Activated naive CD8-positive, alpha-beta T cell treated with anti-CD3 and anti-CD28 coated beads, Interleukin-2, amount 10 ng/mL, durations not matched to agents 7 days and 5 days (primary cell): ENCODE results near the gene CCDC102B. TPM values are rescaled to one million over a fixed set of nuclear protein-coding genes. Genes with fewer than 3 reads are reported as not detected.
"Not testable (repeated sequence)": the region's sequence is repeated elsewhere in the genome, so short reads cannot be mapped to it uniquely, and the experiment has no call there.

Experiments
- ATAC-seq: fragments of 150-1000 bp; cut with Tn5 transposase; one replicate; pipeline ENCODE4 v1.10.0; 2021; ENCODE audit warnings: low read depth, moderate library complexity
- POLR2A ChIA-PET: fragments of 350-600 bp; sonication (Branson Sonifier 250); formaldehyde crosslinking; loops from one replicate; lab custom pipeline; 2021; ENCODE audit warnings: antibody characterized with exemption; lab: Charles Lee
- DNase-seq: peaks from one replicate; pipeline ENCODE4 v3.0.0; 2021
- H3K27ac Mint-ChIP-seq: one replicate; pipeline ENCODE4 v1.8.0; 2022; ENCODE audit warnings: mild to moderate bottlenecking, mixed read lengths
- H3K27me3 Mint-ChIP-seq: one replicate; pipeline ENCODE4 v1.8.0; 2022; ENCODE audit warnings: mild to moderate bottlenecking, moderate library complexity, mixed read lengths
- H3K36me3 Mint-ChIP-seq: one replicate; pipeline ENCODE4 v1.8.0; 2021; ENCODE audit warnings: mild to moderate bottlenecking, mixed read lengths
- H3K4me1 Mint-ChIP-seq: one replicate; pipeline ENCODE4 v1.8.0; 2021; ENCODE audit warnings: mixed read lengths
- H3K4me3 Mint-ChIP-seq: one replicate; pipeline ENCODE4 v1.8.0; 2022; ENCODE audit warnings: mild to moderate bottlenecking, moderate library complexity, mixed read lengths
- H3K9me3 Mint-ChIP-seq: one replicate; pipeline ENCODE4 v1.8.0; 2021; ENCODE audit warnings: mixed read lengths
- total RNA-seq, 2 experiments: library from RNA; stranded (reverse); gene quantifications; one replicate each; pipeline ENCODE4 v1.2.3, GENCODE V29; 2021

CCDC102B gene
- 1 to 10 TPM; 3.9 to 4.7 TPM for total RNA-seq

DNA sequence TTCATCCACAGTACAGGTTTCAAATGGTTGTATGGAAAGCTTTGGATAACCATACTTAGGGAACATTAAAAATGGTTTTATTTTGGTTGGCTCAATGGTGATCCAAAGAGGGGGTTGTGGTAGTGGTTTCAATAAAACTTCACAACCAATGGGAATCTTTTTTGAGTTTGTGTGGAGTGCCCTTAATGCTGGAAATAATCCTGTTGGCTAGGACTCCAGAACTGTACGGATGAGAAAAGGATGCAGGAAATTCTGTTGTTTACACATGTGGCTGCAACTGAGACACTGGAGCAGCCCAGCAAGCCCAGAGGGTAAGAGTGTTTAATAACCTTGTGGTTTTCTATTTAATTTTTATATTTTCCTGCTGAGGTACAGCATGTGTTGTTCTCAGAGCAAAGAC is at the start of gene CCDC102B:
Gene CCDC102B (plus strand): TSS at position 210 of the 400 bp plus-strand sequence. CDS start 38,684 bp downstream, outside the sequence.
- H3K36me3 Mint-ChIP-seq, result no peaks in the 10 kb centered on the region
- H3K9me3 Mint-ChIP-seq, result no peaks in the 10 kb centered on the region
- no peaks in the 10 kb centered on the region for H3K4me1 Mint-ChIP-seq
- no peak within 1 kb of the TSS for H3K4me3 Mint-ChIP-seq
- POLR2A ChIA-PET, result no interaction called here
- no peak within 1 kb of the TSS for H3K27ac Mint-ChIP-seq
- ATAC-seq, result no peak
- no peak for DNase-seq
- H3K27me3 Mint-ChIP-seq, result no peaks in the 10 kb centered on the region

DNA sequence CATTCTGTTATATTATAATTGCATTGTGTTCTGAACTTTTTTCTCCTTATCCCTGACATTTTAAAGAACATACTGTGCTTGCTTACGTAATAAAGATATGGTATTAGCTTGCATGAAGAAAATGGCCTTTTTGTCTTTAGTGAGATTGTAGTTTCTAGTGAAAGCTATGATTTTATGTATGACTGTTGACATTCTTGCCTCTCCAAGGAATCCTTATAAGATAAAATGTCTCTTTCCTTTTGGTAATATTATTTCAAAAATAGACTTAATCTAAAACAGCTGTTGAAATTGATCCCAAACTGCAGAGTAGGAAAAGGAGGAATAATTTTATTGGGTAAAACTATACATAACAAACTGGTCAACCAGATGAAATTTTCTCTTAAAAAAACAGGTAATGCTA is 40.8 kb upstream of the CCDC102B start:
- POLR2A ChIA-PET, result no interaction called here
- no peaks in the 10 kb centered on the region for H3K27me3 Mint-ChIP-seq
- ATAC-seq (no peak), DNase-seq (no peak)
- no peaks in the 10 kb centered on the region for H3K36me3 Mint-ChIP-seq
- no peak overlapping the region for H3K4me3 Mint-ChIP-seq
- H3K4me1 Mint-ChIP-seq, result no peaks in the 10 kb centered on the region
- no peak overlapping the region for H3K27ac Mint-ChIP-seq
- peaks cover 2% of the 10 kb centered on the region for H3K9me3 Mint-ChIP-seq

DNA sequence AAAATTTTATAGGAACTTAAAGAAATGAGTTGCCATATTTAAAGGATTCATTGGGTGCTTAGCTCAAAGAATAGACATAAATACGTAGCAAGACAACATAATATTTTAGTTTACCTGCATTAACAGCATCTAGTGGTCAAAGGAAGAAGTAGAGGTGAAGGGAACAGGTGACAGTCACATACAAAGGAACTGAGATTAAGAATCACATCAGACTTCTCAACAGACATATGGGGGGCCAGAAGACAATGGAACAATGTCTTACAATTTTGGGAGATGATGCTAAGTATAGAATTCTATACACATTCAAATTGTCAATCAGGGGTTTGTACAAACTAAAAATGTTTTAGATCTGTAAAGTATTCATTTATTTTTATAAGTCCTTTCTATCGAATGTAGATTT is 38.6 kb upstream of the CCDC102B start:
- peaks cover 2% of the 10 kb centered on the region for H3K9me3 Mint-ChIP-seq
- DNase-seq (no peak), ATAC-seq (no peak)
- H3K4me3 Mint-ChIP-seq, result no peak overlapping the region
- H3K36me3 Mint-ChIP-seq, result no peaks in the 10 kb centered on the region
- H3K27ac Mint-ChIP-seq, result no peak overlapping the region
- POLR2A ChIA-PET, result no interaction called here
- no peaks in the 10 kb centered on the region for H3K4me1 Mint-ChIP-seq
- H3K27me3 Mint-ChIP-seq, result no peaks in the 10 kb centered on the region

DNA sequence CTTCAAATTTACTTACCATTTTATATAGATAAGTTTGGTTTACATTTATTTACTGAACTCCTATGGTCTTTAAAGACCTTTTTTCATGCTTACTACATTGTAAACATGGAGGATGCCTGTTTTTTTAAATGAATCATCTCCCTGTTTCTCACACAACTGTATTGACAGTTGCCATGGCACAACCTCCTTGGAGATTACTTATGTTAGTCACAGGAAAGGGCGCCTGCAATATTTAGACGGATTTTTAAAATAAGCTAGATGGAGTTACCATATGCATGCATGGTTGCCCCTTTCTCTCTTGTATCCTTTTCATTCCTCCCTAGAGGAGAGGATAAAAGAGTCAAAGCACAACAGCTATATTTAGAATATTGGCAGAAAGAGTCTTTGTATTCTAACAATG is 34.8 kb upstream of the CCDC102B start:
- Mint-ChIP-seq H3K4me3 (no peak overlapping the region), H3K4me1 (no peaks in the 10 kb centered on the region), H3K27ac (no peak overlapping the region), H3K36me3 (no peaks in the 10 kb centered on the region), H3K9me3 (peaks cover 2% of the 10 kb centered on the region), H3K27me3 (no peaks in the 10 kb centered on the region)
- POLR2A ChIA-PET, result no interaction called here
- DNase-seq (no peak), ATAC-seq (no peak)

DNA sequence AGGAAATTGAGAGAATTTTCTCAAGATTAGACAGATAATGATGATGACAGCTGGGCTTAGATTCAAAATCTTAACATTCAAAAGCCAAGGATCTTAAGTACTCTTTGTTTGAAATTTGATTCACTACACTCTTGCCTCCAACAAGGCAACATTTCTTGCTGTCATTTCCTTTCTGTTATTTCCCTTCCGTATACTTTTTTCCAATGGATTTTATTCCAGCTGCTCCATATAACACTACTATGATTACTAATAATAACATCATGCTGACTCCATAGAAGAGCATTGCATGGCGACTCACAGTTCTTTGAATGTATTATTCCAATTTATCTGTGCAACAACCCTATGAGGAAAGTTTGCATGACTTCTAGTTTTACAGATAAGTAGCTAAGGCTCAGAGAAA is 33.9 kb upstream of the CCDC102B start:
- no peaks in the 10 kb centered on the region for H3K36me3 Mint-ChIP-seq

DNA sequence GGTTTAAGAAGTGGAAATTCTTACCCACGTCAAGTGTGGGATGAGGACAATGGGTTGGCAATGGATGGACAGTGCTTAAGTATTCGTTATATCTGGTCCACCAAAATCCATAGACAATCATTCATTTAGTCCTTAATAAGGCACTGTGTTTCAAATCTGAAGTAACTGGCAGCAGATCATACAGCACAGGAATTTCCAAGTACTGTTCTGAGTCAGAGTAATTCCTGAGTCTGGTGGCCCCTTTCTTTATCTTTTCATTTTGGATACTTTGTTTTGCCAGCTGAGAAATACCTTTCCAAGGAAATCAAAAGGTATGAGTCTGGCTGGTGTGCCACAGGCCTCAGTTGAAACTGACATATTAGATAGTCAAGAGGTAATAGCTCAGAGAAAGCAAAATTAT is 31.4 kb upstream of the CCDC102B start:
- Mint-ChIP-seq H3K9me3 (peaks cover 1% of the 10 kb centered on the region), H3K36me3 (no peaks in the 10 kb centered on the region), H3K4me1 (no peaks in the 10 kb centered on the region), H3K4me3 (no peak overlapping the region), H3K27me3 (no peaks in the 10 kb centered on the region), H3K27ac (no peak overlapping the region)
- no peak for DNase-seq
- POLR2A ChIA-PET, result no interaction called here
- ATAC-seq, result no peak

More for the DNA sequence above, 33.9 kb upstream of the CCDC102B start:
- no peak overlapping the region for H3K27ac Mint-ChIP-seq
- no peak overlapping the region for H3K4me3 Mint-ChIP-seq
- ATAC-seq, result no peak
- peaks cover 2% of the 10 kb centered on the region for H3K9me3 Mint-ChIP-seq
- no peaks in the 10 kb centered on the region for H3K27me3 Mint-ChIP-seq
- no peak for DNase-seq
- POLR2A ChIA-PET, result no interaction called here
- H3K4me1 Mint-ChIP-seq, result no peaks in the 10 kb centered on the region

DNA sequence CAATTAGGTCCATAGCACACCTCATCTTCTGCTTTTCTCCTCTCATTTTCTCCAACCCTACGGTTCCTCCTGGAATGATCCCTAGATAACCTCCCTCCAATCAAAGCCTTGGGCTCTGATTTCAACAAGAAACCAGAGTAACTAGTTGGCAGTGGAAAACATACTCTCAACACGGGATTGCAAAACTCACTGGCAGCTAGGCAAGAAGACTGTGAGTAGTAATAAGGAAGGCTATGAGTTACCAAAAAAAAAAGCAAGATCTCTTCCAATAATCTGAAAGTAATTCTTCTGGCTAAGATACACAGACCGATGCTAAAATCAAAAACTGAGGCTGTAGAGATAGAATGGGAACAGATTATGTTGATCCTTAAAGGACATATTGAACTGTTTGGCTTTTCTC is 28.4 kb upstream of the CCDC102B start:
- Mint-ChIP-seq H3K4me1 (no peaks in the 10 kb centered on the region), H3K27me3 (no peaks in the 10 kb centered on the region), H3K27ac (no peak overlapping the region), H3K4me3 (no peak overlapping the region), H3K9me3 (peaks cover 1% of the 10 kb centered on the region), H3K36me3 (no peaks in the 10 kb centered on the region)
- ATAC-seq, result no peak
- DNase-seq, result no peak
- POLR2A ChIA-PET, result no interaction called here

DNA sequence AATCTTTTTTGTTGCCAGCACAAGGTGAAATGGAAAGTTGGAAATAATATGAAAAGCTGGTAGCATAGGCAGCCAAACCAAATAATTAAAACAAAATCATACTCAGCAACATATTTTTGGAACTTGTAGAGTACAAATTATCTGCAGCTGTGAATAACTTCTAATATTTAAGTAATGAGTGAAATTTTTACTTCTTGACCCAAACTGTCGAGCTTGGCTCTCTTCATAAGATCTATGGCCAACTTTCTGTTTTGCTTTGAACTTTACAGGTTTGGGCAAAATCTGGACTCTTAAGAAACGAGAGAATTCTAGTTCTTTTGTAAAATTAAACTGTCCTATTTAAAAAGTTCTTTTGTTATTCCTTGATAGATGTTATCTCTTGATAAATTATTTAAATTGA is 25.6 kb upstream of the CCDC102B start:
- Mint-ChIP-seq H3K4me3 (no peak overlapping the region), H3K27ac (no peak overlapping the region), H3K36me3 (no peaks in the 10 kb centered on the region), H3K27me3 (no peaks in the 10 kb centered on the region), H3K4me1 (no peaks in the 10 kb centered on the region), H3K9me3 (peaks cover 1% of the 10 kb centered on the region)
- ATAC-seq (no peak), DNase-seq (no peak)
- POLR2A ChIA-PET, result no interaction called here

DNA sequence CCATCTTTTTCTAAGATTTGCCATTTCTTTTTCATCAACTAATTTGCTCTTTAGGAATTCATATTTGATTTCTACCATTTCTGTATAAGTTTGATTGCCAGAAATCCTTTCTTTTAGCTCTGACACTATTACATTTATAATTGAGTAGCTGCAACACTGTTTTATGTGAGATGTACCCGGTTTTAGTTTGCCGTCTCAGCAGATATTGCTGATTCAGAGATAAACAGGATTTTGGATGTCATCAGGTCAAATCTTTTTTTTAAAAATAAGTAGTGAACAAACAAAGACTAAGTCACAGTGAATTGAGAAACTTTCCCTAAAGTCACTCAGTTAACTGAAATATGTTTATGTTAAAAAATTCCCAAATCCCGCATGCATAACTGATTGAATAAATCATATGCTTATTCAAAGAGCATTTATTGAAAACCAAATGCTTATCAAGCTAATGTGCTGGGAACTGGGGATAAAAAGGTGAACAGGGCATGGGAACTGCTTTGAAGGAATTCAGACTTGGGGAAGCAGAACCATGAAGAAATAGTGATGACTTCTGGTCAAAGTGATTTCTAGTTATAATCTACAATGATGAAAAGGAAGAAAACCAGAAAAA is 19.5 kb upstream of the CCDC102B start:
- ATAC-seq (no peak), DNase-seq (no peak)
- Mint-ChIP-seq H3K36me3 (no peaks in the 10 kb centered on the region), H3K4me3 (no peak overlapping the region), H3K27ac (no peak overlapping the region), H3K9me3 (no peaks in the 10 kb centered on the region), H3K27me3 (no peaks in the 10 kb centered on the region), H3K4me1 (no peaks in the 10 kb centered on the region)
- POLR2A ChIA-PET, result no interaction called here

DNA sequence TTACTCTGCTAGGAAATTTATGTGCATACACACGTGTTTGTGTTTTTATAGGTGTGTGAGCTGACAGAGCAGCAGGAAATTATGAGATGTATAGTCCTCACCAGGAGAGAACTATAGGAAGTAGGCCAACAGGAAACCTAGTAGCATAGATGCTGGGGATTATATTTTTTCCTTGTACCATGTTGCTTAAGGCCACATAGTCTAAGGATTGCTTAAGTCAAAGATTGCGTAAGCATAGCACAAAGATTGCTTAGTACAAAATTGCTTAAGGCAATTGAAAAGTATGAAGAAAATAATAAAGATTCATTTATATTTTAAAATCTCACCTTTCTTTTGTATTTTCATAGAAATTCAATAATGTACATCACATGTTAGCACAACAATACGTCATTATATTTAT is 18.7 kb upstream of the CCDC102B start:
- no peak for DNase-seq
- Mint-ChIP-seq H3K4me1 (no peaks in the 10 kb centered on the region), H3K36me3 (no peaks in the 10 kb centered on the region), H3K27me3 (no peaks in the 10 kb centered on the region), H3K27ac (no peak overlapping the region), H3K4me3 (no peak overlapping the region), H3K9me3 (peaks cover 2% of the 10 kb centered on the region)
- no peak for ATAC-seq
- POLR2A ChIA-PET, result no interaction called here

DNA sequence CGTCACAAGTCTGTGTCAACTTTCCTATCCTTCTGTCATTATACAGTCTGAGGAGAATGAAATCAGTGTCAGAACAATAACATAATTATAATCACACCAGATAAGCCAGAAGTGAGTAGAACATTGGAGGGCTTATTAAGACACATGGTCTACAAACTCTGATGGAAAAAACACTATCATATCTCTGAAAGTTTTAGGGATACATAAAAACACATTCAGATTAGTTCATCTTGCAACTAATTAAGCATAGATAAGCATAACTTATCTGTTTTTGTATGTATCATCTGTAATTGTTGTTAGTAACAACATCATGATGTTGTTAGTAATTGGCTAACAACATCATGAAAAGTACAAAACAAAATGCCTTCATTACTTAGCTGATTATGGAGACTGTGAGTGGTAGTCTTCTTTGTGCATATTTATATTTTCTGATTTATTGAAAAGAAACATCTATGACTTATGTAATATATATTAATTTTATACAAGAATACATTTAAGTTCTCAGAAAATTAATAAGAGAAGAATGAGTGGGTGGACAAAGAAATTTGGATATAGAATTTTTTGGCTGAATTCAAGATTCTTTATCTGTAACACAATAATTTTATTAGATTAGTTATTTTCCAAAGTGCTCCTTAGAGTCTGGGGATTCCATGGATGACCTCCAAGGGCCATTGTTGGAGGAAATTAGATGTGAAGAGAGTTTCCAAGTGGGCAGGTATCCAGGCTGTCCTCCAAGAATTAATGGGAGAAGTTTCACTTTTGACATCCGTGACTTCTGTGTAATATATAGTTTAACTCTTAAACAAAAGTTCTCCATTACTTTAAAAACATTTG is 16.9 kb upstream of the CCDC102B start:
- POLR2A ChIA-PET, result no interaction called here
- ATAC-seq (no peak), DNase-seq (no peak)
- no peak overlapping the region for H3K4me3 Mint-ChIP-seq
- peaks cover 2% of the 10 kb centered on the region for H3K9me3 Mint-ChIP-seq
- H3K27ac Mint-ChIP-seq, result no peak overlapping the region
- H3K4me1 Mint-ChIP-seq, result no peaks in the 10 kb centered on the region
- H3K27me3 Mint-ChIP-seq, result no peaks in the 10 kb centered on the region
- H3K36me3 Mint-ChIP-seq, result no peaks in the 10 kb centered on the region

DNA sequence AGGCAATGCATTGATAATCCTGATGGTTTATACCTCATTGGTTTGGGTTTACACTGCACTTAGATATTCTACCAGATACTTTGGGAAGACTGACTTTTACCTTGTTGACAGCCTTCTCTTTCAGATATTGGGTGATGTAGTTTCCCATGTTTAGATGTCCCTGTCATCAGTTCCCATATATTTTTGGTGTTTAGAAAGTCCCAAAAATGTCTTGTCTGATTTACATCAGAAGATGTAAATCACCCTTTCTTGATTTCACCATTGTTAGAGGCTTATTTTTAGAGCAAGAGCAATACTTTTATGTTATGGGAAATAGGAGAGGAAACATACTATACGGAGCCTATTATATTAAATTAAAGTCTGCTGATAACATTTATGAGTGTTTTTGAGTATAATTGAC is 14.4 kb upstream of the CCDC102B start:
- POLR2A ChIA-PET, result no interaction called here

DNA sequence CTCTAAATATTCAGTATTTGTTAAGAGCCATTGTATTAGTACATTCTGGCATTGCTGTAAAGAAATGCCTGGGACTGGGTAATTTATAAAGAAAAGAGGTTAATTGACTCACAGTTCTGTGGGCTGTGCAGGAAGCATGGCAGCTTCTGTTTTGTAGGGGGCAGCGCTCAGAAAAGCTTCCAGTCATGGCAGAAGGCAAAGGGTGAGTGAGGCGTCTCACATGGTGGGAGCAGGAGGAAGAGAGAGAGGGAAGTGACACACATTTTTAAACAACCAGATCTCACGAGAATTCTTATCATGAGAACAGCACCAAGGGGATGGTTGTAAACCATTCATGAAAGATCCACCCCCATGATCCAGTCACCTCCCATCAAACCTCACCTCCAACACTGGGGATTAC is 13.8 kb upstream of the CCDC102B start:
- H3K27me3 Mint-ChIP-seq, result no peaks in the 10 kb centered on the region
- POLR2A ChIA-PET, result no interaction called here
- H3K9me3 Mint-ChIP-seq, result peaks cover 2% of the 10 kb centered on the region

More for the DNA sequence above, 14.4 kb upstream of the CCDC102B start:
- Mint-ChIP-seq H3K36me3 (no peaks in the 10 kb centered on the region), H3K27ac (no peak overlapping the region), H3K4me1 (no peaks in the 10 kb centered on the region), H3K27me3 (no peaks in the 10 kb centered on the region), H3K9me3 (peaks cover 2% of the 10 kb centered on the region), H3K4me3 (no peak overlapping the region)
- ATAC-seq (no peak), DNase-seq (no peak)

DNA sequence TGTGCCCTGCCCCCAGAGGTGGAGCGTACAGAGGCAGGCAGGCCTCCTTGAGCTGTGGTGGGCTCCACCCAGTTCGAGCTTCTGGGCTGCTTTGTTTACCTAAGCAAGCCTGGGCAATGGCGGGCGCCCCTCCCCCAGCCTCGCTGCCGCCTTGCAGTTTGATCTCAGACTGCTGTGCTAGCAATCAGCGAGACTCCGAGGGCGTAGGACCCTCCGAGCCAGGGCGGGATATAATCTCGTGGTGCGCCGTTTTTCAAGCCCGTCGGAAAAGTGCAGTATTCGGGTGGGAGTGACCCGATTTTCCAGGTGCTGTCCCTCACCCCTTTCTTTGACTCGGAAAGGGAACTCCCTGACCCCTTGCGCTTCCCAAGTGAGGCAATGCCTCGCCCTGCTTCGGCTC is 7.6 kb upstream of the CCDC102B start:
- H3K36me3 Mint-ChIP-seq, H3K4me1 Mint-ChIP-seq, H3K27me3 Mint-ChIP-seq, POLR2A ChIA-PET, H3K4me3 Mint-ChIP-seq, H3K9me3 Mint-ChIP-seq, H3K27ac Mint-ChIP-seq, DNase-seq, ATAC-seq: not testable (repeated sequence)

More for the DNA sequence above, 13.8 kb upstream of the CCDC102B start:
- ATAC-seq (no peak), DNase-seq (no peak)
- no peak overlapping the region for H3K27ac Mint-ChIP-seq
- no peaks in the 10 kb centered on the region for H3K4me1 Mint-ChIP-seq
- H3K36me3 Mint-ChIP-seq, result no peaks in the 10 kb centered on the region
- no peak overlapping the region for H3K4me3 Mint-ChIP-seq
